Measurements from ENCODE around the gene IGF1R. TPM values are rescaled to one million over a fixed set of nuclear protein-coding genes. Genes with fewer than 3 reads are reported as not detected.

The IGF1R gene
- total and polyA plus RNA-seq, 2 of the 13 experiments (the other 11 are each of a cell fraction or from before 2014, with no cell fraction given): 15.9 to 18.4 TPM

DNA sequence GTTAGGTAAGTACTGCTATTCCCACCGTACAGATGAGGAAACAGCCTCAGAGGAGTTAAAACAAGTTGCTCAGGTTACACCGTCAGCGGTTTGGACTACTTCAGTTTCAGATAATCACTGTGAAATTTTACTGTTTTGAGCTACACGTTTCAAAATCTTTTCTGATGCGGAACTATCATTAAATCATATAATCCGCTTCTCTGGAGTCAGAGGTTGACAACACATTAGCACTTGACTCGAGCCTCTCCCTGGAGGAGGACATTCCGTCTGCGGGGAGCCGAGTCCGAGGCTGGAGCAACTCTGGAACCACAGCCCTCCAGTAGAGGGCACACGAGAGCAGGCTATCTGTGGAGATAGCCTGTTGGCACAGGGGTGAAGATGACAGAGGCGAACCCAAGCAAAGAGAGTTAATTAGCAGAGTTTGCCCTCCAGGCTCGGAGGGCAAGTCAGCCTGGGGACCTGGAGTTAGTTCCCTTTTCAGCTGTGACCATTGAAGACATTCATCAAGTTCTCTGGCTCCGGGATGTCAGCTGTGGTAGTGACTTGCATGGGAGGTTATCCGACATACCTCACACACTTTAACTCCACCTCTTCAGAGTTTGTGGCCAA, 131.2 kb downstream of the IGF1R start (continued):
- TF ChIP-seq, protein P1, sequence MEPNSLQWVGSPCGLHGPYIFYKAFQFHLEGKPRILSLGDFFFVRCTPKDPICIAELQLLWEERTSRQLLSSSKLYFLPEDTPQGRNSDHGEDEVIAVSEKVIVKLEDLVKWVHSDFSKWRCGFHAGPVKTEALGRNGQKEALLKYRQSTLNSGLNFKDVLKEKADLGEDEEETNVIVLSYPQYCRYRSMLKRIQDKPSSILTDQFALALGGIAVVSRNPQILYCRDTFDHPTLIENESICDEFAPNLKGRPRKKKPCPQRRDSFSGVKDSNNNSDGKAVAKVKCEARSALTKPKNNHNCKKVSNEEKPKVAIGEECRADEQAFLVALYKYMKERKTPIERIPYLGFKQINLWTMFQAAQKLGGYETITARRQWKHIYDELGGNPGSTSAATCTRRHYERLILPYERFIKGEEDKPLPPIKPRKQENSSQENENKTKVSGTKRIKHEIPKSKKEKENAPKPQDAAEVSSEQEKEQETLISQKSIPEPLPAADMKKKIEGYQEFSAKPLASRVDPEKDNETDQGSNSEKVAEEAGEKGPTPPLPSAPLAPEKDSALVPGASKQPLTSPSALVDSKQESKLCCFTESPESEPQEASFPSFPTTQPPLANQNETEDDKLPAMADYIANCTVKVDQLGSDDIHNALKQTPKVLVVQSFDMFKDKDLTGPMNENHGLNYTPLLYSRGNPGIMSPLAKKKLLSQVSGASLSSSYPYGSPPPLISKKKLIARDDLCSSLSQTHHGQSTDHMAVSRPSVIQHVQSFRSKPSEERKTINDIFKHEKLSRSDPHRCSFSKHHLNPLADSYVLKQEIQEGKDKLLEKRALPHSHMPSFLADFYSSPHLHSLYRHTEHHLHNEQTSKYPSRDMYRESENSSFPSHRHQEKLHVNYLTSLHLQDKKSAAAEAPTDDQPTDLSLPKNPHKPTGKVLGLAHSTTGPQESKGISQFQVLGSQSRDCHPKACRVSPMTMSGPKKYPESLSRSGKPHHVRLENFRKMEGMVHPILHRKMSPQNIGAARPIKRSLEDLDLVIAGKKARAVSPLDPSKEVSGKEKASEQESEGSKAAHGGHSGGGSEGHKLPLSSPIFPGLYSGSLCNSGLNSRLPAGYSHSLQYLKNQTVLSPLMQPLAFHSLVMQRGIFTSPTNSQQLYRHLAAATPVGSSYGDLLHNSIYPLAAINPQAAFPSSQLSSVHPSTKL (CRISPR knock-in tag; IDR thresholded peaks at IDR 0.05): peak; percentile 34; the same call in 1 of the 2 replicates
- TF ChIP-seq, protein P2, sequence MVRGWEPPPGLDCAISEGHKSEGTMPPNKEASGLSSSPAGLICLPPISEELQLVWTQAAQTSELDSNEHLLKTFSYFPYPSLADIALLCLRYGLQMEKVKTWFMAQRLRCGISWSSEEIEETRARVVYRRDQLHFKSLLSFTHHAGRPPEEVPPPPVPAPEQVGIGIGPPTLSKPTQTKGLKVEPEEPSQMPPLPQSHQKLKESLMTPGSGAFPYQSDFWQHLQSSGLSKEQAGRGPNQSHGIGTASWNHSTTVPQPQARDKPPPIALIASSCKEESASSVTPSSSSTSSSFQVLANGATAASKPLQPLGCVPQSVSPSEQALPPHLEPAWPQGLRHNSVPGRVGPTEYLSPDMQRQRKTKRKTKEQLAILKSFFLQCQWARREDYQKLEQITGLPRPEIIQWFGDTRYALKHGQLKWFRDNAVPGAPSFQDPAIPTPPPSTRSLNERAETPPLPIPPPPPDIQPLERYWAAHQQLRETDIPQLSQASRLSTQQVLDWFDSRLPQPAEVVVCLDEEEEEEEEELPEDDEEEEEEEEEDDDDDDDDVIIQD (CRISPR knock-in tag; IDR thresholded peaks at IDR 0.05; ENCODE audit: low read depth): 0 out of 2 replicates have a peak, but pooled peaks have one; percentile 30

DNA sequence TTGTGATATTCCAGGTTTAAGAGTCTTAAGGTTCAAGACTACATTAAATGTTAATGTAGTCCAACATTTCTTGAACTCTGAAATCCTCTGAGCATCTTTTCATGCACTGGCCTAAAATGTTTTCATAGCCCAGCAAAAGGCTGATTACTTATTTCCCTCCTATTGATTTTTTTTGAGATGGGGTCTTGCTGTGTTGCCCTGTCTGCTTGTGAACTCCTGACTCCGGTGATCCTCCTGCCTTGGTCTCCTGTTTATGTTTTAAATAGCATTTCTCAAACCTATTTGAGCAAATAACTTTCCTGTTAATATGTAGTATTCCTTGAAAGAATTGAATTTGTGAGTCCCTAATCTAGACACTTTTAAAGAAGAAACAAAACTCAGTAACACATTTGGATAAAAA, 133.5 kb downstream of the IGF1R start:
- in situ Hi-C loops (cut with HindIII; ENCODE audit: extremely low pct_ligation_motif_present, low pct_unique_long_range_greater_than_20kb): no loop called here
- intact Hi-C loops (cut with micrococcal nuclease; ENCODE audit: unreplicated experiment): no loop called here
- DNase-seq (ENCODE audit: low spot score) (no peak), ATAC-seq (no peak), FAIRE-seq (no peak)
- Histone ChIP-seq H3K9me3 (ENCODE audit: low read length) (no peaks in the 10 kb centered on the region), H3K27me3 (ENCODE audit: control insufficient read depth in 1 of 2, insufficient read depth in 2 of 2, low read length in 2 of 2) (no peaks in the 10 kb centered on the region), H2AFZ (ENCODE audit: low read length) (no peak overlapping the region), H3K4me2 (ENCODE audit: low read depth, low read length) (no peak overlapping the region), H4K20me1 (ENCODE audit: insufficient read depth, low read length) (peaks cover 59% of the 10 kb centered on the region), H3K27ac (ENCODE audit: extremely low read length, insufficient read depth, low read length) (no peak overlapping the region), H3K36me3 (replicated peaks in 1 of 2; ENCODE audit: control insufficient read depth in 1 of 2, insufficient read depth in 2 of 2, low read length in 2 of 2) (no peaks in the 10 kb centered on the region; a peak in 1 of 5 replicates), H3K79me2 (ENCODE audit: insufficient read depth, low read length) (peaks cover 71% of the 10 kb centered on the region), H3K4me3 (replicated peaks in 1 of 3; ENCODE audit: insufficient read depth in 1 of 3, low read depth in 2 of 3, low read length in 3 of 3) (no peak overlapping the region), H3K4me1 (ENCODE audit: insufficient read depth, low read length) (peaks cover 66% of the 10 kb centered on the region), H3K9ac (ENCODE audit: insufficient read depth, low read depth, low read length) (no peak overlapping the region)
- TF ChIP-seq ELF4 (CRISPR knock-in tag; IDR thresholded peaks at IDR 0.05; ENCODE audit: borderline replicate concordance) (no peak), ZNF121 (CRISPR knock-in tag; IDR thresholded peaks at IDR 0.05) (peak; percentile 92)
- CTCF ChIA-PET (ENCODE audit: low intra/inter-chr PET ratio, low total read pairs): no interaction called here
- POLR2A ChIA-PET: no interaction called here
- no TSS peak for BruUV-seq (replicated peaks)
- WGBS (ENCODE audit: low lambda C conversion rate): 97% methylated on average over 1 of the region's 1 CpG
